ENCODE data around the gene ANXA5. TPM values are rescaled to one million over a fixed set of nuclear protein-coding genes. Genes with fewer than 3 reads are reported as not detected.

ANXA5 gene
- total and polyA plus RNA-seq, 9 of the 15 experiments (the other 6 are each of a cell fraction or from before 2014, with no cell fraction given), result 49.9 to 131 (median 84.5) TPM

- 0 out of 2 replicates have a peak, but pooled peaks have one; percentile 32 for TF ChIP-seq SP1 (CRISPR knock-in tag; IDR thresholded peaks at IDR 0.05)
- no peak for TF ChIP-seq ETS2 (tag; IDR thresholded peaks at IDR 0.05; ENCODE audit: borderline replicate concordance, poor library complexity, severe bottlenecking)
- TF ChIP-seq ZBTB2 (IDR thresholded peaks at IDR 0.05), result no peak
- no peak for TF ChIP-seq ZNF780A (CRISPR knock-in tag; IDR thresholded peaks at IDR 0.05)
- no peak for TF ChIP-seq ZNF512 (tag; IDR thresholded peaks at IDR 0.05)
- TF ChIP-seq PKNOX1 (IDR thresholded peaks at IDR 0.05), result no peak
- TF ChIP-seq FOXJ3 (CRISPR knock-in tag; IDR thresholded peaks at IDR 0.05), result no peak
- TF ChIP-seq ZFP91 (CRISPR knock-in tag; IDR thresholded peaks at IDR 0.05), result no peak
- no peak for TF ChIP-seq E2F8 (IDR thresholded peaks at IDR 0.05; ENCODE audit: low read depth, partially characterized antibody)
- no peak for TF ChIP-seq PRPF4 (IDR thresholded peaks at IDR 0.05; ENCODE audit: insufficient read depth, low read depth, low read length, poor library complexity, severe bottlenecking)
- no peak for TF ChIP-seq ZNF174 (CRISPR knock-in tag; IDR thresholded peaks at IDR 0.05)
- no peak for TF ChIP-seq STAG1 (CRISPR knock-in tag; IDR thresholded peaks at IDR 0.05; ENCODE audit: borderline replicate concordance)
- no peak for TF ChIP-seq FOXK2 (conservative IDR thresholded peaks at IDR 0.05 in 1 of 2, IDR thresholded peaks at IDR 0.05 in 1 of 2; ENCODE audit: low read depth in 2 of 2)
- no peak for TF ChIP-seq USF1 (CRISPR knock-in tag; IDR thresholded peaks at IDR 0.05)
- no peak for TF ChIP-seq RBM17 (IDR thresholded peaks at IDR 0.05; ENCODE audit: borderline replicate concordance, low read depth, low read length)
- TF ChIP-seq RFX5 (IDR thresholded peaks at IDR 0.05; ENCODE audit: low read depth, low read length), result no peak
- no peak for TF ChIP-seq MEIS2 (IDR thresholded peaks at IDR 0.05; ENCODE audit: partially characterized antibody)
Measured at GRCh38 chr4:121711263-121712000, 14.7 kb upstream of the ANXA5 start (continued).
